ENCODE data around the gene CD300LB.
"Not testable (repeated sequence)": the region's sequence is repeated elsewhere in the genome, so short reads cannot be mapped to it uniquely, and the experiment has no call there.

Gene CD300LB

GRCh38 chr17:74558882-74559519, 27.7 kb upstream of the CD300LB start:
- ATAC-seq (no peak), DNase-seq (ENCODE audit: low spot score in 2 of 2) (no peak)
- Mint-ChIP-seq H3K27ac (no peak overlapping the region), H3K4me3 (no peak overlapping the region), H3K36me3 (no peaks in the 10 kb centered on the region), H3K4me1 (peaks cover 14% of the 10 kb centered on the region), H3K9me3 (no peaks in the 10 kb centered on the region)

GRCh38 chr17:74558402-74558801, 27.1 kb upstream of the CD300LB start:
- ATAC-seq; DNase-seq (ENCODE audit: low spot score in 2 of 2); H3K9me3 Mint-ChIP-seq; H3K27ac Mint-ChIP-seq; H3K36me3 Mint-ChIP-seq; H3K4me1 Mint-ChIP-seq; H3K4me3 Mint-ChIP-seq: not testable (repeated sequence)

DNA sequence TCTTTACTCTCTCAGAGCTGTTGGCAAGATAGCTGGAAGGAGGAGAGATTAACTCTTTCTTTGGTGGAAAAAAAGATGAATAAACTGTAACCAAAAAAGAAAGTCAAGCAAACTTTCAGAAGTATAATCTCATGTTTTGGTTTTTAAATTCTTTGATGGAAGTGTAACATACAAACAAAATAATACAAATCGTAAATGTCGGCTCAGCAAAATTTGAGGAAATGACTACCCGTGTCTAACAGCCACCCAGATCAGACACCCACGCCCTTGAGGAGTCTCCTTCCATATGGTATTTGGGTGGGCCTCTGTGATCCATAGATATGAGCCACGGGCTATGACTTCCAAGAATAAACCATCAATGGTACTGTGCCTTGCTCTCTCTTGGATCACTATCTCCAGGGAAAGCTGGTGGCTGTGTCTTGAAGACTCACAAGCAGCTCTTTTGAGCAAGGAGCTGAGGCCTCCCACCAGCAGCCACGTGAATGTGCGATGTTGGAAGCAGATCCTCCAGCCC, 24.2 kb upstream of the CD300LB start:
- H3K36me3 Mint-ChIP-seq: no peaks in the 10 kb centered on the region
- no peak for DNase-seq (ENCODE audit: low spot score in 2 of 2)
- ATAC-seq: no peak
- no peak overlapping the region for H3K27ac Mint-ChIP-seq
- H3K4me1 Mint-ChIP-seq: peaks cover 7% of the 10 kb centered on the region
- H3K9me3 Mint-ChIP-seq: no peaks in the 10 kb centered on the region
- no peak overlapping the region for H3K4me3 Mint-ChIP-seq

- Mint-ChIP-seq H3K4me1 (peaks cover 7% of the 10 kb centered on the region), H3K9me3 (no peaks in the 10 kb centered on the region), H3K27ac (no peak overlapping the region), H3K36me3 (no peaks in the 10 kb centered on the region), H3K4me3 (no peak overlapping the region)
- DNase-seq (ENCODE audit: low spot score in 2 of 2) (no peak), ATAC-seq (no peak)
These were observed 23.6 kb upstream of the CD300LB start for GRCh38 chr17:74554909-74555308.

- peaks cover 13% of the 10 kb centered on the region for H3K4me1 Mint-ChIP-seq
- no peaks in the 10 kb centered on the region for H3K9me3 Mint-ChIP-seq
- H3K4me3 Mint-ChIP-seq: no peak overlapping the region
- no peaks in the 10 kb centered on the region for H3K36me3 Mint-ChIP-seq
- no peak overlapping the region for H3K27ac Mint-ChIP-seq
- DNase-seq (ENCODE audit: low spot score in 2 of 2) (no peak), ATAC-seq (no peak)
These were observed 20.8 kb upstream of the CD300LB start for GRCh38 chr17:74552037-74552436.

DNA sequence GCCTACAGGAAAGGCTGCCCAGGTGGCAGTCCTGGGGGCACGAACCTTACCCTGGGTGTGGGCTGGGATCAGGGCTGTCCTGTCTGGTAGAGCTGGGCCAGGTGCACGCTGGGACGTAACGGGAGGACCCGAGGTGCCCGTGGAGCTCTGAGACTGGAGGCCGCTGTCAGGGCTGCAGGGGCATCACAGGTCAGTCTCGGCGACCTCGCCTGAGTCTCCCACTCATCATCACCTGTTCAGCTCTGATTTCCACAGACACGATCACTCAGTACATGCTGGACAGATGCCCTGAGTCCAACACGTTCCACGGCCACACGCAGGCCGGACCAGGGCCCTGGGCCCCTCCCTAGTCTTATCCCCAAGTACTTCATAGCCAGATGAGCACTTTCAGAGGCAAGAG, 19.3 kb upstream of the CD300LB start:
- Mint-ChIP-seq H3K4me3 (no peak overlapping the region), H3K36me3 (no peaks in the 10 kb centered on the region), H3K9me3 (no peaks in the 10 kb centered on the region), H3K27ac (no peak overlapping the region), H3K4me1 (peaks cover 26% of the 10 kb centered on the region)
- ATAC-seq: no peak
- DNase-seq (ENCODE audit: low spot score in 2 of 2): no peak

DNA sequence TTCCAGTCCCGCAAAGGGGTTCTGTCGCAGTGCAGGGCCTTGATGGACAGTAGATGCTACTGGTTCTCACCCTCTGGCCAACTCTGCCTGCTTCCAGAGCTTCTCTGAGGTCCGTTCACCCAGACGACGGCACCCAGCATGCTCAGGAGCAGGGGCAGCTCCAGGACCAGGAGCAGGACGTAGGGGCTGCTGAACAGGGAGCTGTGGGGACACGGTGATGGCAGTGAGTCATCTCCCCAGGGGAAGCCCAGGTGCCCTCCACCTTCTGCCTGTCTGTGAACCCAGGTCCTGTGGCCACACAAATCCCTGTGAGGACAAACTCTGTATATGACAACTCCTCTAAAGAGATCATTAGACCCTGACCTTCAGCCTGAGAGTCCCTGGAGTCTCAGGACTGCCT, 18.1 kb upstream of the CD300LB start:
- Mint-ChIP-seq H3K4me3 (no peak overlapping the region), H3K36me3 (no peaks in the 10 kb centered on the region), H3K27ac (no peak overlapping the region), H3K9me3 (no peaks in the 10 kb centered on the region), H3K4me1 (peaks cover 26% of the 10 kb centered on the region)
- ATAC-seq (no peak), DNase-seq (ENCODE audit: low spot score in 2 of 2) (no peak)

- DNase-seq (ENCODE audit: low spot score in 2 of 2) (no peak), ATAC-seq (peak; percentile 63)
- peaks cover 26% of the 10 kb centered on the region for H3K4me1 Mint-ChIP-seq
- H3K27ac Mint-ChIP-seq: peak overlapping the region; percentile 77
- no peaks in the 10 kb centered on the region for H3K36me3 Mint-ChIP-seq
- H3K9me3 Mint-ChIP-seq: no peaks in the 10 kb centered on the region
- peak overlapping the region; percentile 30 for H3K4me3 Mint-ChIP-seq
These were observed 16.5 kb upstream of the CD300LB start for GRCh38 chr17:74547736-74548135.

DNA sequence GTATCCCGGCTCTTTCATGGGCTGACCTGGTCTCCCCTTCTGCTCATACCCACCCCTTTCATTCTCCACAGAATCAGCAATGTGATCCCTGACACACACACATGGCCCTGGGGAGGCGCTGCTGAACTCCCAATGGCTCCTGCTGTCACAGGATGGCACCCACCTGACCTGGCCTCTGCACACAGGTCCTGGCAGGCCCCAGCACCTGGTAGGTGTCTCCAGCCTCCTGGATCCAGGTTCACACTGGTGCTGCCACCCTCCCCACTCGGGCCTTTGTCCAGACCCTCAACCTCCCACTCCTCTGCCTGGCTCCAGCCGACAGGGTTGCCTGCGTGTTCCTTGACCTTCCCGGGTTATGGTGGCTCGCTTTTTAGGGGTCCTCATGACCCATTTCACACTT, 16.0 kb upstream of the CD300LB start:
- H3K4me3 Mint-ChIP-seq: peak overlapping the region; percentile 30
- DNase-seq (ENCODE audit: low spot score in 2 of 2) (no peak), ATAC-seq (no peak)
- peak overlapping the region; percentile 77 for H3K27ac Mint-ChIP-seq
- H3K36me3 Mint-ChIP-seq: no peaks in the 10 kb centered on the region
- H3K9me3 Mint-ChIP-seq: no peaks in the 10 kb centered on the region
- peaks cover 26% of the 10 kb centered on the region for H3K4me1 Mint-ChIP-seq

GRCh38 chr17:74546586-74546985, 15.3 kb upstream of the CD300LB start:
- DNase-seq (ENCODE audit: low spot score in 2 of 2) (no peak), ATAC-seq (no peak)
- H3K4me3 Mint-ChIP-seq: no peak overlapping the region
- no peaks in the 10 kb centered on the region for H3K9me3 Mint-ChIP-seq
- peaks cover 26% of the 10 kb centered on the region for H3K4me1 Mint-ChIP-seq
- peak overlapping the region; percentile 77 for H3K27ac Mint-ChIP-seq
- no peaks in the 10 kb centered on the region for H3K36me3 Mint-ChIP-seq

DNA sequence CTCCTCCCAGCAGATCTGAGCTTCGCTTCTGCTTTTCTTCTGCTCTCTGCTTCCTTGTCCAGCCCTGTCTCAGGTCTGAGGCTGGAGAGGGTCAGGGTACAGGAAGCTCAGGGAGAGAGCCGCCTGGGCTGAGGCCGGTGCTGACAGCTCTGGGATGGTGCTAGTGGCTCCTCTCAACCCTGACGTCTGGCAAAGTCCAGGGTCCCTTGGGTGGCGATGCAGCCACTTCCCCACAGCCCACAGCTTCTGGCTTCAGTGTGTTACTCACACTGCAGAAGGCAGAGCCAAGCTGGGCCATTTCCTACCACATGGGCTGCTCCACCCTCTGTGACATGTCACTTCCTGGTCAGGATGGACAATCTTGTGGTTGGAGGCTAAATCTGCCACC, 14.6 kb upstream of the CD300LB start, which contains the start of gene CD300C:
CD300C (minus strand) TSS at position 273 of the 388 bp plus-strand sequence. CDS start 333 bp downstream, outside the sequence.
- peak; percentile 54 for ATAC-seq
- Mint-ChIP-seq H3K27ac (peak within 1 kb of the TSS; percentile 77), H3K4me3 (no peak within 1 kb of the TSS), H3K4me1 (peaks cover 26% of the 10 kb centered on the region), H3K36me3 (no peaks in the 10 kb centered on the region), H3K9me3 (no peaks in the 10 kb centered on the region)
- DNase-seq (ENCODE audit: low spot score in 2 of 2): no peak

DNA sequence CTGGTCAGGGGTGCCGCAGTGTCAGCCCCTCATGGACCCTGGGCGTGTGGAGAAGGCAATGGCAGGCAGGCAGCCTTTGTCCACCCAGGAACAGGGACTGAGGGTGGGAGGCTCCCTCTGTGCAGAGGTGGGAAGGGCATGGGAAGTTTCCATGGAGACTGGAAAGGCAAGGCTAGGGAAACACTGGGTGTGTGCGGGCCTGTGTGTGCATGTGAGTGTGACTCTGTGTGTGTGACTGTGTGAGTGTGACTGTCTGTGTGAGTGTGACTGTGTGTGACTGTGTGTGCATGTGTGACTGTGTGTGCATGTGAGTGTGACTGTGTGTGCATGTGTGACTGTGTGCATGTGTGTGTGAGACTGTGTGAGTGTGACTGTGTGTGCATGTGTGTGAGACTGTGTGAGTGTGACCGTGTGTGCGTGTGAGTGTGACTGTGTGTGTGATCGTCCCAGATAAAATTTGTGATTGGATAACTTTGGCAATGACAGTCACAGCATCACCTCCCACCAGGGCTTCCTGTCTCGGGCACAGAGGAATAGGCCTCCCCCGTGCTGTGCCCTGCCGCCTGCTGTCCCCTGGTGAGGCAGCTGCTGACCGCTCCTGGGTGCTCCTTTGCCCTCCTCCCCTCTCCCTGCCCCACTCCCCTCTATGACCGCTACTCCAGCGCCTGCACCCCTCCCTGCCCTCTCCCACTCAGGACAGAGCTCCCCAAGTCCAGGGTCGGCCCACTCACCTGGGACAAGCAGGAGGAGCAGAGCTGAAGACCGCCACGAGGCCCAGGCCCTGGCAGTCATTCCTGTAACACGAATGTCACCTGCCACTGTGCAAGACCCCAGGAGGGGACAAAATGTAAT, 13.9 kb upstream of the CD300LB start:
- H3K4me1 Mint-ChIP-seq: peaks cover 26% of the 10 kb centered on the region
- no peak overlapping the region for H3K4me3 Mint-ChIP-seq

DNA sequence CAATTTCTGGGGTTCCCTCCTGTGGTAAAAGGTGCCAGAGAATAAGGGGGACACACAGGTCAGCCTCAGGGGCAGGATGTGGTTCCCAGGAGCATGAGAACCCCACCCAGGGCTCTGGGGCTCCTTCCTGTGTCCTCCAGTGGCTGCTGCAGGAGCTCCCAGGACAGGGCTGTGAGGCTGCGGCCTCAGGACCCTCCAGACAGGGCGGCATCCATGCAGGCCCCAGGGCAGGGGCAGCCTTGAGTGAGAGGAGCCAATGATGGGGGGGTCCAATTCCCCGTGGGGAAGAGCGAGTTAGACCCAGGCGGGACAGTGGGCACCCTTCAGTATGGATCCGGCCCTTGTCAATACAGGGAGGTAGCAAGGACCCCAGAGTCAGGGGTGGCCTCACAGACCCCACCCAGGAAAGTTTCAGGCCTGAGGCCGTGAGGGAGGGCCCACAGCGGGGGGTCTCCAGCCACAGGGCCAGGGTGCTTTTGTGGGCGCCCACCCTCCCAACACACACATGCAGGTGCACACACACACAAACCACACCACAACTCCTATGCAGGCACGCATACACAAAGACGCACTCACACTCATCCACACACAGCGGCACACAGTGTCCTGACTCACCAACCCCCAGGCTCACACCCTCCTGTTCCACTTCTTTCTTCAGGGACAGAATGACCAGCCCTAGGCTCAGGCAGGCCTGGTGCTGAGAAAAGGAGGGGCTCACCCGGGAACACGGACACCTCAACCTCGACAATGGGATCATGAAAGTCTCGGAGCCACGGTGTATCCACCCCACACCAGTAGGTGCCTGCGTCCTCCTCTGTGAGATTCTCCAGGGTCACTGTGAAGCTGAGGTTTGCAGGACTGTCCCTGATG, 12.9 kb upstream of the CD300LB start:
- Mint-ChIP-seq H3K4me3 (no peak overlapping the region), H3K27ac (no peak overlapping the region), H3K9me3 (no peaks in the 10 kb centered on the region), H3K4me1 (peaks cover 26% of the 10 kb centered on the region), H3K36me3 (no peaks in the 10 kb centered on the region)
- ATAC-seq (no peak), DNase-seq (ENCODE audit: low spot score in 2 of 2) (no peak)

More for the DNA sequence above, 13.9 kb upstream of the CD300LB start:
- no peaks in the 10 kb centered on the region for H3K36me3 Mint-ChIP-seq
- H3K9me3 Mint-ChIP-seq: no peaks in the 10 kb centered on the region
- DNase-seq (ENCODE audit: low spot score in 2 of 2) (no peak), ATAC-seq (no peak)
- no peak overlapping the region for H3K27ac Mint-ChIP-seq

GRCh38 chr17:74543406-74543805, 12.1 kb upstream of the CD300LB start:
- no peaks in the 10 kb centered on the region for H3K9me3 Mint-ChIP-seq
- no peak overlapping the region for H3K4me3 Mint-ChIP-seq
- no peak for DNase-seq (ENCODE audit: low spot score in 2 of 2)
- H3K36me3 Mint-ChIP-seq: no peaks in the 10 kb centered on the region
- no peak for ATAC-seq
- peaks cover 26% of the 10 kb centered on the region for H3K4me1 Mint-ChIP-seq
- H3K27ac Mint-ChIP-seq: no peak overlapping the region

- Mint-ChIP-seq H3K4me3 (no peak overlapping the region), H3K9me3 (no peaks in the 10 kb centered on the region), H3K36me3 (no peaks in the 10 kb centered on the region), H3K27ac (no peak overlapping the region), H3K4me1 (peaks cover 21% of the 10 kb centered on the region)
- no peak for ATAC-seq
- no peak for DNase-seq (ENCODE audit: low spot score in 2 of 2)
These were observed 11.6 kb upstream of the CD300LB start for GRCh38 chr17:74542727-74543383.

Measured in stimulated activated effector memory CD8-positive, alpha-beta T cell treated with anti-CD3 and anti-CD28 coated beads, Interleukin-12 subunit alpha, Interleukin-12 subunit beta, amount 100 ng/mL, for 72 hours (primary cell).